Keratinocyte (primary cell): ENCODE measurements around the gene JAM2. TPM values are rescaled to one million over a fixed set of nuclear protein-coding genes. Genes with fewer than 3 reads are reported as not detected.

ENCODE experiments used
- DNase-seq: peaks from one replicate; pipeline ENCODE4 v3.0.0-alpha.2; 2011; ENCODE audit warnings: low read depth, missing footprints, low spot score
- FAIRE-seq: peaks from 2 replicates; lab custom pipeline; 2011; peaks lifted over from hg19 to GRCh38; lab: Jason Lieb, UNC
- H2AFZ ChIP-seq: 2 replicates; pipeline ENCODE4 v1.6.0; 2012; ENCODE audit warnings: low read length, control low read depth, inconsistent platforms; ENCODE audit not compliant: control insufficient read depth
- H3K27ac ChIP-seq: 2 replicates; pipeline ENCODE4 v1.5.1; 2011; ENCODE audit warnings: low read length; ENCODE audit not compliant: control insufficient read depth, insufficient read depth
- H3K27me3 ChIP-seq: 3 replicates; pipeline ENCODE4 v1.6.0; 2011; ENCODE audit warnings: low read length; ENCODE audit not compliant: control insufficient read depth, insufficient read depth; ENCODE audit errors: extremely low read depth
- H3K36me3 ChIP-seq, 2 experiments: 2 replicates in 1 of 2; 3 replicates in 1 of 2; pipeline ENCODE4 v1.5.1; 2011; ENCODE audit warnings: low read length in 2 of 2, mild to moderate bottlenecking in 1 of 2; ENCODE audit not compliant: control insufficient read depth in 2 of 2, insufficient read depth in 2 of 2; ENCODE audit errors: extremely low read depth in 1 of 2
- H3K4me1 ChIP-seq: 3 replicates; pipeline ENCODE4 v1.5.1; 2011; ENCODE audit warnings: low read length; ENCODE audit not compliant: control insufficient read depth, insufficient read depth; ENCODE audit errors: extremely low read depth
- H3K4me2 ChIP-seq: 3 replicates; pipeline ENCODE4 v1.6.0; 2011; ENCODE audit warnings: low read depth, low read length; ENCODE audit not compliant: control insufficient read depth, insufficient read depth; ENCODE audit errors: extremely low read depth
- H3K4me3 ChIP-seq, 3 experiments: fragments of 200-600 bp in 1 of 3; sonication (generic) in 1 of 3; 2 replicates in 2 of 3; 3 replicates in 1 of 3; pipeline ENCODE4 v1.5.1; 2011 to 2016; ENCODE audit warnings: low read length in 3 of 3, mild to moderate bottlenecking in 3 of 3, control low read depth in 2 of 3, inconsistent platforms in 1 of 3, low read depth in 1 of 3, mixed read lengths in 1 of 3, mixed run types in 1 of 3, moderate library complexity in 1 of 3; ENCODE audit not compliant: control insufficient read depth in 2 of 3, insufficient read depth in 2 of 3; ENCODE audit errors: extremely low read depth in 1 of 3
- H3K79me2 ChIP-seq: 2 replicates; pipeline ENCODE4 v1.6.0; 2012; ENCODE audit warnings: low read length; ENCODE audit not compliant: control insufficient read depth, insufficient read depth
- H3K9ac ChIP-seq: 3 replicates; pipeline ENCODE4 v1.6.0; 2011; ENCODE audit warnings: low read length; ENCODE audit not compliant: control insufficient read depth, insufficient read depth; ENCODE audit errors: extremely low read depth
- H3K9me1 ChIP-seq: 3 replicates; pipeline ENCODE4 v1.6.0; 2011; ENCODE audit warnings: low read length; ENCODE audit not compliant: control insufficient read depth, insufficient read depth; ENCODE audit errors: extremely low read depth
- H3K9me3 ChIP-seq: 2 replicates; pipeline ENCODE4 v1.5.1; 2012; ENCODE audit warnings: low read depth, low read length; ENCODE audit not compliant: control insufficient read depth
- H4K20me1 ChIP-seq: 3 replicates; pipeline ENCODE4 v1.6.0; 2011; ENCODE audit warnings: low read length; ENCODE audit not compliant: control insufficient read depth, insufficient read depth; ENCODE audit errors: extremely low read depth
- CTCF ChIP-seq, 3 experiments: IDR thresholded peaks in 1 of 3; conservative IDR thresholded peaks in 1 of 3; optimal IDR thresholded peaks in 1 of 3; 2 replicates in 2 of 3; 3 replicates in 1 of 3; pipeline versions ENCODE3 to v1.5.1; 2011; ENCODE audit warnings: low read length in 3 of 3, mild to moderate bottlenecking in 3 of 3, moderate library complexity in 2 of 3, control low read depth in 1 of 3, inconsistent platforms in 1 of 3; ENCODE audit not compliant: insufficient read depth in 2 of 3; ENCODE audit errors: extremely low read depth in 1 of 3
- EZH2 ChIP-seq: IDR thresholded peaks from one replicate; pipeline ENCODE4 v1.6.1; 2012; ENCODE audit warnings: inconsistent platforms, mild to moderate bottlenecking, low read length, moderate library complexity
- dilution Hi-C: fragments of 300-500 bp; cut with MboI; formaldehyde crosslinking; loops from one replicate; pipeline ENCODE4 v1.7.0; 2020; ENCODE audit warnings: low sequenced_read_pairs; ENCODE audit not compliant: extremely low pct_ligation_motif_present
- polyA plus RNA-seq, 5 experiments: library from polyadenylated mRNA; depleted of rRNA in 3 of 5; stranded (reverse) in 3 of 5; stranded (forward) in 1 of 5; unstranded in 1 of 5; fragments of >200 nt; gene quantifications; 1 replicate in 1 of 5; 2 replicates in 3 of 5; 3 replicates in 1 of 5; pipeline versions ENCODE4 v1.2.1 to v1.2.3, GENCODE V29; 2011 to 2012; ENCODE audit warnings: missing spikeins in 2 of 5, low read depth in 1 of 5, low replicate concordance in 1 of 5

Gene JAM2
- polyA plus RNA-seq, 1 donor (not counting 4 experiments of a cell fraction or from before 2014, with no cell fraction given) = not detected

GRCh38 chr21:25688275-25689155 is 49.5 kb downstream of the JAM2 start:
- DNase-seq = no peak
- Histone ChIP-seq H3K9ac (no peak overlapping the region), H3K4me3 (no peak overlapping the region), H3K27me3 (peaks cover 4% of the 10 kb centered on the region), H3K4me2 (no peak overlapping the region), H3K9me1 (no peaks in the 10 kb centered on the region), H3K79me2 (no peaks in the 10 kb centered on the region), H3K9me3 (no peaks in the 10 kb centered on the region), H2AFZ (no peak overlapping the region), H3K4me1 (no peaks in the 10 kb centered on the region), H4K20me1 (no peaks in the 10 kb centered on the region), H3K27ac (no peak overlapping the region), H3K36me3 (no peaks in the 10 kb centered on the region)
- no peak for TF ChIP-seq CTCF (optimal IDR thresholded peaks at IDR 0.05 in 1 of 3, IDR thresholded peaks at IDR 0.05 in 1 of 3, conservative IDR thresholded peaks at IDR 0.05 in 1 of 3; ENCODE audit: extremely low read depth in 1 of 3, insufficient read depth in 2 of 3, low read length in 3 of 3)
- TF ChIP-seq EZH2 = no peak
- dilution Hi-C loops = no loop called here
- FAIRE-seq = no peak

GRCh38 chr21:25689226-25689625 is 50.2 kb downstream of the JAM2 start:
- Histone ChIP-seq H3K4me1 (no peaks in the 10 kb centered on the region), H3K79me2 (no peaks in the 10 kb centered on the region), H2AFZ (no peak overlapping the region), H3K9ac (no peak overlapping the region), H3K27me3 (peaks cover 4% of the 10 kb centered on the region), H3K4me2 (no peak overlapping the region), H3K9me3 (no peaks in the 10 kb centered on the region), H3K27ac (no peak overlapping the region), H3K36me3 (no peaks in the 10 kb centered on the region), H3K9me1 (no peaks in the 10 kb centered on the region), H4K20me1 (no peaks in the 10 kb centered on the region), H3K4me3 (no peak overlapping the region)
- no peak for DNase-seq
- no peak for FAIRE-seq
- dilution Hi-C loops = no loop called here
- TF ChIP-seq EZH2 (no peak), CTCF (optimal IDR thresholded peaks at IDR 0.05 in 1 of 3, IDR thresholded peaks at IDR 0.05 in 1 of 3, conservative IDR thresholded peaks at IDR 0.05 in 1 of 3; ENCODE audit: extremely low read depth in 1 of 3, insufficient read depth in 2 of 3, low read length in 3 of 3) (no peak)
